Esophagus squamous epithelium (tissue), 4 donors: Measurements from ENCODE around the gene BABAM2.

Experiments used
- POLR2A ChIP-seq, 4 donors: fragments of 450-650 bp; IDR thresholded peaks; one replicate each; pipeline ENCODE4 v1.6.1; 2017; ENCODE audit warnings: antibody characterized with exemption in 4 of 4, mild to moderate bottlenecking in 4 of 4, moderate library complexity in 3 of 4
- TF ChIP-seq, protein P1 (sequence below), 6 experiments: fragments of 450-650 bp in 4 of 6; fragments of 200-600 bp in 2 of 6; sonication (generic) in 2 of 6; IDR thresholded peaks; one replicate each; pipeline ENCODE4 v1.5.1; 2016 to 2019; ENCODE audit warnings: antibody characterized with exemption in 6 of 6, mild to moderate bottlenecking in 4 of 6, moderate library complexity in 4 of 6

DNA sequence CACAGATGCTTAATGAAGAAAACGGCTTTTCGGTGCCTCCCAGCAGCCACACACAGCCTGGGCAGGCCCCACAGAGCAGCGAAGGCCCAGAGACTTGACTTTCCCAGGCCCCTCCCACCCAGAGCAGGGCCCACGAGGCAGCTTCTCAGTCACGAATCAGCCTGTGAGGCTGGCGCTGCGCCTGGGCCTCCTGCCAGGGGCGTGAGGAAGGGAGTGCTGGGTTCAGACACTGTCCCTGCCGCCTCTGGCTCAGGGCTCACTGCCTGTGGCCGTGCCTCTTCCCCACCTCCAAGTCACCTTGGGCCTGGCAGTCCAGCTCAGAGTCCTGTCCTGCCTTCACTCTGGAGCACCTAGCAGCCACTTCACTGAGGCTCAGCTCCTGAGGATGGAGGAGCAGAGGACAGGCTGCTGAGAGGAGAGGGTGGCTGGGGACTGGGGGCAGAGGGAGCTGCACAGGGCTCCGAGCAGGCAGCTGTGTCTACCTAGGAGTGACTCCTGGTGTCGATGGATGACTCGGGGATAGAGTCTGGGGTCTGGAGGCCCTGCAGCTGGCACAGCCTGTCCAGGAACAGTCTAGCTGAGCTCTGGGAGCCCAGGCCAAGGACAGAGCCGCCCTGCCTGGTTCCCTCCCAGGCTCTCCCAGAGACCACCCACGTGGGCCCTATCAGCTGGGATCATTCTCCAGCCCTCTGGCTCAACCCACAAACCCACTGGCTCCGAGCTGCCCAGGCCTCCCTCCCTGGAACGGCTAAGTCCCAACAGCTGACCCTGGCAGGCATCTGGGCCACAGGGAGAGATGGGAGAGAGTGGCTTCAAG lies 465.8 kb downstream of the BABAM2 start:
- TF ChIP-seq, protein P1, sequence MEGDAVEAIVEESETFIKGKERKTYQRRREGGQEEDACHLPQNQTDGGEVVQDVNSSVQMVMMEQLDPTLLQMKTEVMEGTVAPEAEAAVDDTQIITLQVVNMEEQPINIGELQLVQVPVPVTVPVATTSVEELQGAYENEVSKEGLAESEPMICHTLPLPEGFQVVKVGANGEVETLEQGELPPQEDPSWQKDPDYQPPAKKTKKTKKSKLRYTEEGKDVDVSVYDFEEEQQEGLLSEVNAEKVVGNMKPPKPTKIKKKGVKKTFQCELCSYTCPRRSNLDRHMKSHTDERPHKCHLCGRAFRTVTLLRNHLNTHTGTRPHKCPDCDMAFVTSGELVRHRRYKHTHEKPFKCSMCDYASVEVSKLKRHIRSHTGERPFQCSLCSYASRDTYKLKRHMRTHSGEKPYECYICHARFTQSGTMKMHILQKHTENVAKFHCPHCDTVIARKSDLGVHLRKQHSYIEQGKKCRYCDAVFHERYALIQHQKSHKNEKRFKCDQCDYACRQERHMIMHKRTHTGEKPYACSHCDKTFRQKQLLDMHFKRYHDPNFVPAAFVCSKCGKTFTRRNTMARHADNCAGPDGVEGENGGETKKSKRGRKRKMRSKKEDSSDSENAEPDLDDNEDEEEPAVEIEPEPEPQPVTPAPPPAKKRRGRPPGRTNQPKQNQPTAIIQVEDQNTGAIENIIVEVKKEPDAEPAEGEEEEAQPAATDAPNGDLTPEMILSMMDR (IDR thresholded peaks at IDR 0.05) = no peak
- peak in 1 of 4 donors; percentile 25 for TF ChIP-seq POLR2A (IDR thresholded peaks at IDR 0.05)
